Mesenchymal stem cell (in vitro differentiated cells and primary cell): ENCODE results near the gene ATXN1L.
A peak's percentile ranks its signal among the peaks of the same experiment; 100 is the strongest.

ENCODE experiments used
- DNase-seq: peaks from one replicate; pipeline ENCODE4 v3.0.0-alpha.2; 2013
- H2AFZ ChIP-seq: one replicate; pipeline ENCODE4 v1.6.1; 2013; ENCODE audit warnings: low read depth, mild to moderate bottlenecking, control low read depth, inconsistent platforms, low read length, moderate library complexity
- H2AK5ac ChIP-seq: 2 replicates; pipeline ENCODE4 v1.6.1; 2013; ENCODE audit warnings: low read length, moderate library complexity, mild to moderate bottlenecking, inconsistent platforms; ENCODE audit not compliant: severe bottlenecking
- H2BK120ac ChIP-seq: one replicate; pipeline ENCODE4 v1.6.1; 2013; ENCODE audit warnings: low read depth, mild to moderate bottlenecking, inconsistent platforms, low read length, moderate library complexity
- H2BK12ac ChIP-seq, 2 experiments: one replicate each; pipeline ENCODE4 v1.6.1; 2013; ENCODE audit warnings: inconsistent platforms in 2 of 2, low read length in 2 of 2, mild to moderate bottlenecking in 2 of 2, moderate library complexity in 2 of 2, control low read depth in 1 of 2
- H2BK15ac ChIP-seq: one replicate; pipeline ENCODE4 v1.6.1; 2013; ENCODE audit warnings: mild to moderate bottlenecking, low read depth, inconsistent platforms; ENCODE audit not compliant: poor library complexity, severe bottlenecking
- H2BK5ac ChIP-seq: 2 replicates; pipeline ENCODE4 v1.6.1; 2013; ENCODE audit warnings: low read depth, mild to moderate bottlenecking, low read length, control low read depth, inconsistent platforms; ENCODE audit not compliant: poor library complexity, severe bottlenecking
- H3K14ac ChIP-seq, 2 experiments: one replicate each; pipeline ENCODE4 v1.6.1; 2013; ENCODE audit warnings: inconsistent platforms in 2 of 2, low read length in 2 of 2, control low read depth in 1 of 2, mild to moderate bottlenecking in 1 of 2, moderate library complexity in 1 of 2
- H3K18ac ChIP-seq, 2 experiments: one replicate each; pipeline ENCODE4 v1.6.1; 2013; ENCODE audit warnings: inconsistent platforms in 2 of 2, low read length in 2 of 2, control low read depth in 1 of 2, low read depth in 1 of 2, mild to moderate bottlenecking in 1 of 2
- H3K23ac ChIP-seq, 2 experiments: one replicate each; pipeline ENCODE4 v1.6.1; 2013; ENCODE audit warnings: inconsistent platforms in 2 of 2, low read length in 2 of 2, mild to moderate bottlenecking in 2 of 2, moderate library complexity in 2 of 2, control low read depth in 1 of 2
- H3K27ac ChIP-seq: 2 replicates; pipeline ENCODE4 v1.5.1; 2013; ENCODE audit warnings: mild to moderate bottlenecking, moderate library complexity, low read length, control low read depth, inconsistent platforms; ENCODE audit not compliant: poor library complexity, severe bottlenecking
- H3K27me3 ChIP-seq, 2 experiments: 2 replicates each; pipeline versions ENCODE4 v1.6.1 to v1.7.0; 2013; ENCODE audit warnings: low read length in 2 of 2, mild to moderate bottlenecking in 2 of 2, moderate library complexity in 2 of 2, control low read depth in 1 of 2, inconsistent platforms in 1 of 2; ENCODE audit not compliant: control insufficient read depth in 1 of 2, insufficient read depth in 1 of 2
- H3K36me3 ChIP-seq, 2 experiments: 2 replicates each; pipeline versions ENCODE4 v1.6.1 to v1.7.0; 2013; ENCODE audit warnings: low read length in 2 of 2, control low read depth in 1 of 2, inconsistent platforms in 1 of 2, low read depth in 1 of 2, mild to moderate bottlenecking in 1 of 2; ENCODE audit not compliant: insufficient read depth in 2 of 2, control insufficient read depth in 1 of 2
- H3K4ac ChIP-seq, 2 experiments: one replicate each; pipeline ENCODE4 v1.6.1; 2013; ENCODE audit warnings: inconsistent platforms in 2 of 2, low read length in 2 of 2, mild to moderate bottlenecking in 2 of 2, moderate library complexity in 2 of 2, control low read depth in 1 of 2, low read depth in 1 of 2
- H3K4me1 ChIP-seq: 2 replicates; pipeline ENCODE4 v1.6.1; 2013; ENCODE audit warnings: low read depth, low read length, control low read depth; ENCODE audit not compliant: control insufficient read depth, insufficient read depth
- H3K4me2 ChIP-seq: 2 replicates; pipeline ENCODE4 v1.6.1; 2013; ENCODE audit warnings: low read length, mild to moderate bottlenecking, inconsistent platforms; ENCODE audit not compliant: poor library complexity, severe bottlenecking
- H3K4me3 ChIP-seq, 2 experiments: 2 replicates each; pipeline versions ENCODE4 v1.5.1 to v1.7.0; 2013; ENCODE audit warnings: low read length in 2 of 2, mild to moderate bottlenecking in 2 of 2, control low read depth in 1 of 2, low read depth in 1 of 2; ENCODE audit not compliant: insufficient read depth in 1 of 2
- H3K79me1 ChIP-seq: replicated peaks from 2 replicates; pipeline ENCODE4 v1.6.1; 2013; ENCODE audit warnings: mild to moderate bottlenecking, control low read depth, low read length, inconsistent platforms; ENCODE audit not compliant: poor library complexity, severe bottlenecking
- H3K9ac ChIP-seq: 2 replicates; pipeline ENCODE4 v1.7.0; 2013; ENCODE audit warnings: mild to moderate bottlenecking, low read length, moderate library complexity
- H3K9me3 ChIP-seq: 2 replicates; pipeline ENCODE4 v1.7.0; 2013; ENCODE audit warnings: mild to moderate bottlenecking, low read length; ENCODE audit not compliant: control insufficient read depth
- H4K8ac ChIP-seq: one replicate; pipeline ENCODE4 v1.6.1; 2013; ENCODE audit warnings: inconsistent platforms, mild to moderate bottlenecking, low read length, moderate library complexity
- H4K91ac ChIP-seq: one replicate; pipeline ENCODE4 v1.6.1; 2013; ENCODE audit warnings: mild to moderate bottlenecking, low read length, inconsistent platforms
- WGBS: methylation state at CpG from one replicate; pipeline ENCODE4 v1.1.7; 2013; ENCODE audit warnings: mixed read lengths; 5-methylcytosine and 5-hydroxymethylcytosine counted together

The ATXN1L gene

DNA sequence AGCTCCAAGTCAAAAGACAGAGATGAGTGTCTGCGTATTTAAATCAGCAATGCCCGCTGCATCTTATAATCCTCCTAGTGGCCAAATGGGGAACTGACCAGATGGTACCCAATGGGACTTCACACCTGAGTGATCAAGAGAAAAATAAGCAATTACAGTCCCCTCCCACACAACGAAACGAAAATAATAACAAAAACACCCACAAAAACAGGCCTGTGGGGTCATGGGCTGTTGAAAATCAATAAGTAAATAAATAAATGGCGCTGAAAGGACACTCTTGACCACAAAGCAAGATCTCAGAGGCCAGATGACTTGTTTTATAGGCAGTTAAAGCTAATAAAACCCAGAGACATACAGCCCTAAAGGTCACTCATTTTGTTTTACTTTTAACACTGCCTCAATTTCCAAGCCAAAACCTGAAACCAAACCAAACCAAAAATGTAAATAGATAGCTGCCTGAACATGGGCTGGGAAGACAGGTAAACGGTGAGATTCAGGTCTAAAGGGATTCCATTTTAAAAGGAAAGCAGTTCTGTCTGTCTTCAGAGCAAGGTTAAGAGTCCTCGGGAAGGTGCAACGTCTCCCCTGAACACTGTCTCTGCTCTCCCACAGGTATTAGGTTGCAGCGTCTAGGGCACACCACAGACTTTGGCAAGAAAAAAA is 36.9 kb downstream of the ATXN1L start:
- Histone ChIP-seq H2BK12ac (no peak overlapping the region), H3K36me3 (peaks cover 5 to 34% of the 10 kb centered on the region in 2 experiments), H2BK120ac (no peak overlapping the region), H3K79me1 (peaks cover 19% of the 10 kb centered on the region), H4K91ac (no peak overlapping the region), H2AK5ac (no peak overlapping the region), H2BK15ac (no peak overlapping the region), H3K9ac (peak overlapping the region; percentile 94), H3K14ac (no peak overlapping the region), H3K4ac (no peak overlapping the region), H3K4me2 (peak overlapping the region; percentile 100), H3K27me3 (no peaks in the 10 kb centered on the region), H3K4me3 (peak overlapping the region; percentile 91 to 96), H3K23ac (no peak overlapping the region), H3K9me3 (no peaks in the 10 kb centered on the region), H2AFZ (no peak overlapping the region), H3K18ac (no peak overlapping the region), H2BK5ac (no peak overlapping the region), H4K8ac (no peak overlapping the region), H3K4me1 (no peaks in the 10 kb centered on the region), H3K27ac (peak overlapping the region; percentile 28)
- WGBS, result 22% methylated on average over 7 of the region's 9 CpGs
- DNase-seq, result peak; percentile 85

DNA sequence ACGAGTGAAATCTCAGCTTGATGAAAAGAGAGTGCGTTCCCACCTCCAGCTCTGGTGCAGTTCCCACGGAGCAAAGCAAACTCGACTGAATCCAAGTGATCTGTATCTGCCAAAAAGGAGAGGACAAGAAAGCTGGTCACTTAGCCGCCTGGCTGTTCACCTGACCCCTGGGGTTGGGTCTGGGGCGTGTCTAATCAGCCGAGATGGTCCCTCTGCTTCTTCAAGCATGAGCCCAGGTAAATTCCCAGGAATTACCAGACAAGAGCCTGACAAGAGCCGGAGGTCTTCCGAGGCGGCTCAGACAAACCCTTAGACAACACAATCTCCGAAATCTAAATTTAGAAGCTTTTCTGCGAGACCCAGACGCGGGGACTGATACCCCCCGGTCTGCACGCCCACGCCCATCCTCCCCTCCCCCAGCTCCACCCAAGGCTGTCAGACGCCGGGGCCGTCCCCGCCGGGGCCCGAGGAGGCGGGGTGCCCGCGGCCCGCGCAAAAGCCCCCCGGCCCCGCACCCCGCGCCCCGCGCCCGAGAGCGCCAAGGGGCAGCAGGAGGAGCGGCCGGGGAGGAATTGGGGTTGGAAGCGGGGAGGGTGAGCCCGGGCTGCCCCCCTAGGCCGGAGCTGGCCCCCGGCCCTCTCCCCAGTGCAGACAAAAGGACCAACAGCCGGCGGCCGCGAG is 37.5 kb downstream of the ATXN1L start:
- Histone ChIP-seq H2BK120ac (peak overlapping the region; percentile 92), H2BK5ac (no peak overlapping the region), H3K4me3 (peak overlapping the region; percentile 91 to 96), H3K4me1 (no peaks in the 10 kb centered on the region), H2BK12ac (peak overlapping the region in 1 of 2 experiments; percentile 38), H4K8ac (peak overlapping the region; percentile 95), H3K36me3 (peaks cover 5 to 30% of the 10 kb centered on the region in 2 experiments), H3K27me3 (no peaks in the 10 kb centered on the region), H3K23ac (peak overlapping the region in 1 of 2 experiments; percentile 69), H3K18ac (peak overlapping the region; percentile 88 to 95), H3K9me3 (no peaks in the 10 kb centered on the region), H3K4me2 (peak overlapping the region; percentile 100), H3K9ac (peak overlapping the region; percentile 94), H3K79me1 (peaks cover 19% of the 10 kb centered on the region), H3K27ac (peak overlapping the region; percentile 28), H2BK15ac (peak overlapping the region; percentile 89), H4K91ac (peak overlapping the region; percentile 61), H3K4ac (peak overlapping the region in 1 of 2 experiments; percentile 87), H3K14ac (peak overlapping the region; percentile 47 to 70), H2AK5ac (no peak overlapping the region), H2AFZ (peak overlapping the region; percentile 75)
- WGBS, result 1% methylated on average over 27 of the region's 46 CpGs
- peak; percentile 32 for DNase-seq

DNA sequence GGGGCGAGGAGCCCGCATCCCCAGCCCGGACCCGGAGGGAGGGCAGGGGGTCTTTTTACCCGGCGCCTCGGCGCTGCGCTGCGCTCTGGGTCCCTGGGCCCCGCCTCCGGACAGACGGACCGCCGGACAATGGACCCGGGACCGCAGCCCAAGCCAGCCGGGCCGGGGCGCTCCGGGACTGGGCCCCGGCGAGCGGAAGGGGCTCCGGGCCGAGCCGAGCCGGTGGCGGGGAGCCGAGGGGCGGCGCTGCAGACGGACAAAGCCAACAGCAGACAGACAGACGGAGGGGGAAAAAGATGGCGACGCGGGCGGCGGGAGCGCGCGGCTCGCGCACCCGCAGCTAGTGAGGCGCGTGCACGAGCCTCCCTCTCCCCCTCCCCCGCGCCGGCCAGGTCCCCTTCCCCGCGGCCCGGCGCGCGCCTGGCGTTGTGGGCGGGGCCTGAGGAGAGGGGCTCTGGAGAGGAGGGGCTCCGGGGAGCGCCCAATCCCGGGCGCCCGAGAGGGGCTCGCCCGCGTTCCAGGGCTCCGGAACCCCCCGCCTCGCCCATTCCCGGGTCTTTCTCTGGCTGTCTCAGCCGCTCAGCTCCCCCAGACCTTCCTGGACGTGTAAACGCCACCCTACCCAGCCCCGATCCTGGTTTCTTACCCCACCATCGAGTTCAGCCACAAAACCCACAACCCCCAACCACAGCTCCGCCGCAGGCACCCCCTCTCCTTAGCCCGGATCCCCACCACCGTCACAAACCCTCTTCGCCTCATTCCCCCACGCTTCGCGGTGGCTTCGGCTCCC is 38.3 kb downstream of the ATXN1L start, which contains the start of gene ZNF821:
TSS of gene ZNF821 (minus strand) at position 334 of the 790 bp plus-strand sequence. CDS start 4,236 bp downstream, outside the sequence.
- Histone ChIP-seq H4K8ac (peak within 1 kb of the TSS; percentile 95), H3K79me1 (peaks cover 15% of the 10 kb centered on the region), H3K4me2 (peak within 1 kb of the TSS; percentile 100), H3K4ac (peak within 1 kb of the TSS in 1 of 2 experiments; percentile 87), H3K36me3 (peaks cover 5 to 23% of the 10 kb centered on the region in 2 experiments), H2AFZ (peak within 1 kb of the TSS; percentile 75), H2BK120ac (peak within 1 kb of the TSS; percentile 92), H3K27ac (peak within 1 kb of the TSS; percentile 28), H3K23ac (peak within 1 kb of the TSS in 1 of 2 experiments; percentile 69), H2BK15ac (peak within 1 kb of the TSS; percentile 89), H3K9ac (peak within 1 kb of the TSS; percentile 94), H3K18ac (peak within 1 kb of the TSS; percentile 88 to 95), H3K4me3 (peak within 1 kb of the TSS; percentile 91 to 96), H3K14ac (peak within 1 kb of the TSS; percentile 47 to 79), H3K4me1 (no peaks in the 10 kb centered on the region), H3K9me3 (no peaks in the 10 kb centered on the region), H3K27me3 (no peaks in the 10 kb centered on the region), H4K91ac (peak within 1 kb of the TSS; percentile 61), H2AK5ac (no peak within 1 kb of the TSS), H2BK12ac (peak within 1 kb of the TSS in 1 of 2 experiments; percentile 49), H2BK5ac (peak within 1 kb of the TSS; percentile 87)
- DNase-seq, result peak; percentile 81
- whole genome bisulfite sequencing, result 0% methylated on average over 33 of the region's 85 CpGs
